ENCODE results near the gene DIP2C.
"Not testable (repeated sequence)": the region's sequence is repeated elsewhere in the genome, so short reads cannot be mapped to it uniquely, and the experiment has no call there.

DIP2C gene

GRCh38 chr10:599767-600166 is 89.7 kb downstream of the DIP2C start:
- DNase-seq (ENCODE audit: low spot score): no peak
- in situ Hi-C loops (cut with MboI; ENCODE audit: low pct_unique_long_range_greater_than_20kb, low sequenced_read_pairs, unreplicated experiment): no loop called here
- TF ChIP-seq CTCF (IDR thresholded peaks at IDR 0.05; ENCODE audit: extremely low read depth, insufficient read depth, missing control alignments): no peak

GRCh38 chr10:598415-599170 is 90.9 kb downstream of the DIP2C start:
- no peak for DNase-seq (ENCODE audit: low spot score)
- in situ Hi-C loops (cut with MboI; ENCODE audit: low pct_unique_long_range_greater_than_20kb, low sequenced_read_pairs, unreplicated experiment): no loop called here
- TF ChIP-seq CTCF (IDR thresholded peaks at IDR 0.05; ENCODE audit: extremely low read depth, insufficient read depth, missing control alignments): no peak

GRCh38 chr10:597976-598375 is 91.5 kb downstream of the DIP2C start:
- in situ Hi-C loops (cut with MboI; ENCODE audit: low pct_unique_long_range_greater_than_20kb, low sequenced_read_pairs, unreplicated experiment): no loop called here
- DNase-seq (ENCODE audit: low spot score): no peak
- no peak for TF ChIP-seq CTCF (IDR thresholded peaks at IDR 0.05; ENCODE audit: extremely low read depth, insufficient read depth, missing control alignments)

GRCh38 chr10:596725-597345 is 92.6 kb downstream of the DIP2C start:
- no peak for DNase-seq (ENCODE audit: low spot score)
- no peak for TF ChIP-seq CTCF (IDR thresholded peaks at IDR 0.05; ENCODE audit: extremely low read depth, insufficient read depth, missing control alignments)
- in situ Hi-C loops (cut with MboI; ENCODE audit: low pct_unique_long_range_greater_than_20kb, low sequenced_read_pairs, unreplicated experiment): no loop called here

- DNase-seq (ENCODE audit: low spot score); in situ Hi-C loops (cut with MboI; ENCODE audit: low pct_unique_long_range_greater_than_20kb, low sequenced_read_pairs, unreplicated experiment): not testable (repeated sequence)
These were observed 93.3 kb downstream of the DIP2C start for GRCh38 chr10:596131-596530.

GRCh38 chr10:595473-595872 is 94.0 kb downstream of the DIP2C start:
- no peak for DNase-seq (ENCODE audit: low spot score)
- TF ChIP-seq CTCF (IDR thresholded peaks at IDR 0.05; ENCODE audit: extremely low read depth, insufficient read depth, missing control alignments): no peak
- in situ Hi-C loops (cut with MboI; ENCODE audit: low pct_unique_long_range_greater_than_20kb, low sequenced_read_pairs, unreplicated experiment): no loop called here

GRCh38 chr10:594584-595270 is 94.7 kb downstream of the DIP2C start:
- TF ChIP-seq CTCF (IDR thresholded peaks at IDR 0.05; ENCODE audit: extremely low read depth, insufficient read depth, missing control alignments): no peak
- in situ Hi-C loops (cut with MboI; ENCODE audit: low pct_unique_long_range_greater_than_20kb, low sequenced_read_pairs, unreplicated experiment): no loop called here
- no peak for DNase-seq (ENCODE audit: low spot score)
